ENCODE measurements around the gene CFAP210. TPM values are rescaled to one million over a fixed set of nuclear protein-coding genes. Genes with fewer than 3 reads are reported as not detected.

CFAP210 gene
- total RNA-seq, 3 donors from 2014 or later (not counting 1 experiment from before 2014, with no cell fraction given): 0.27 to 8.4 (median 1.5) TPM

DNA sequence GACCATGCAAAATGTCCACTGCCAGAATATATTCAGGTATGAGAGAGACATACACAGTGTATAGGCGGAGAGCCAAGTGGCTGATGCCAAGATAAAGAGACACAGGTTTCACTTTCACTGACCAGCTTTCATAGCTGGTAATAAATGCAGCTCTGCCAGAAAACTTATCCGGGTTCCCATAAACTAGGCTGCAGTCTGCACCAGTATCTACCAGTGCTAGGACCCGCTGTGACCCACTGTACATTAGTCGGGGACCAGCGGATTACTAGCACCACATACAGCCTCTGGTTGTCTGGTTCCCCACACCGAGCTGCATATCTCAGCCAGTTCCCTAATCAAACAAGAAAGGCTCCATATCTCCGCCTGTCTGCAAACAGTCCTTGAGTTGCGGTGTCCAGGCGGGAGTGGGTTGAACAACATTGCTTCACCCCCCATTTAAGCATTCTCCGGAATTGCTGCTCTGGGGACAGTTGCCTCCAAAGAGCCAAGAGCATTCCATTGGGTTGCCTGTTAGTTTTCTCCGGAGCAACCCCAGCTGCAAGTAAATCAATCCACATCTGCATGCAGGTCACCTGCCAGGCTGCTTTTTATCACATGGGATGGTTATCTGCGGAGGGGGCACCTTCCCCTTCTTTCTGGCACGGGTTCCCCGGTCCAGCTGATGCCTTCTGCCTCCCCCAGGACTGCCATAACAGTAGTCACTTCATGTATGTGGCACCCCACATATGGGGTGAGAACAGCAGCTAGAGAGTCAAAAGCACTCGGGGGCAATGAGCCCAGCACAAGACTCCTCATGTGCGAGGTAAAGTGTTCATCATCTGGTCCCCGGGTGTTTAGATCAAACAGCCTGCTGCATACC, 21.4 kb upstream of the CFAP210 start:
- Histone ChIP-seq H3K4me3 (ENCODE audit: low read length) (no peak overlapping the region), H3K27ac (ENCODE audit: low read length) (no peak overlapping the region), H3K9me3 (ENCODE audit: control insufficient read depth, insufficient read depth, low read length) (no peaks in the 10 kb centered on the region), H3K4me1 (ENCODE audit: control insufficient read depth, insufficient read depth, low read length) (no peaks in the 10 kb centered on the region), H3K27me3 (ENCODE audit: control insufficient read depth, insufficient read depth, low read length) (no peaks in the 10 kb centered on the region), H3K36me3 (ENCODE audit: control insufficient read depth, insufficient read depth, low read length) (no peaks in the 10 kb centered on the region)
- peak overlapping the region; percentile 42 for H3K4me3 Mint-ChIP-seq
- H3K27ac Mint-ChIP-seq: no peak overlapping the region
- no peaks in the 10 kb centered on the region for H3K27me3 Mint-ChIP-seq (ENCODE audit: low read depth in 2 of 2)
- DNase-seq (no peak), ATAC-seq (peak in 2 of 3 donors; percentile 17 to 48)
- intact Hi-C loops (cut with micrococcal nuclease): no loop called here
- H3K4me1 Mint-ChIP-seq: peaks cover 5 to 7% of the 10 kb centered on the region in 2 donors
- WGBS (ENCODE audit: insufficient coverage): 84% methylated on average over 17 of the region's 17 CpGs
- TF ChIP-seq, protein P1, sequence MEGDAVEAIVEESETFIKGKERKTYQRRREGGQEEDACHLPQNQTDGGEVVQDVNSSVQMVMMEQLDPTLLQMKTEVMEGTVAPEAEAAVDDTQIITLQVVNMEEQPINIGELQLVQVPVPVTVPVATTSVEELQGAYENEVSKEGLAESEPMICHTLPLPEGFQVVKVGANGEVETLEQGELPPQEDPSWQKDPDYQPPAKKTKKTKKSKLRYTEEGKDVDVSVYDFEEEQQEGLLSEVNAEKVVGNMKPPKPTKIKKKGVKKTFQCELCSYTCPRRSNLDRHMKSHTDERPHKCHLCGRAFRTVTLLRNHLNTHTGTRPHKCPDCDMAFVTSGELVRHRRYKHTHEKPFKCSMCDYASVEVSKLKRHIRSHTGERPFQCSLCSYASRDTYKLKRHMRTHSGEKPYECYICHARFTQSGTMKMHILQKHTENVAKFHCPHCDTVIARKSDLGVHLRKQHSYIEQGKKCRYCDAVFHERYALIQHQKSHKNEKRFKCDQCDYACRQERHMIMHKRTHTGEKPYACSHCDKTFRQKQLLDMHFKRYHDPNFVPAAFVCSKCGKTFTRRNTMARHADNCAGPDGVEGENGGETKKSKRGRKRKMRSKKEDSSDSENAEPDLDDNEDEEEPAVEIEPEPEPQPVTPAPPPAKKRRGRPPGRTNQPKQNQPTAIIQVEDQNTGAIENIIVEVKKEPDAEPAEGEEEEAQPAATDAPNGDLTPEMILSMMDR (IDR thresholded peaks at IDR 0.05): no peak
- H3K9me3 Mint-ChIP-seq: no peaks in the 10 kb centered on the region
- H3K36me3 Mint-ChIP-seq: no peaks in the 10 kb centered on the region

DNA sequence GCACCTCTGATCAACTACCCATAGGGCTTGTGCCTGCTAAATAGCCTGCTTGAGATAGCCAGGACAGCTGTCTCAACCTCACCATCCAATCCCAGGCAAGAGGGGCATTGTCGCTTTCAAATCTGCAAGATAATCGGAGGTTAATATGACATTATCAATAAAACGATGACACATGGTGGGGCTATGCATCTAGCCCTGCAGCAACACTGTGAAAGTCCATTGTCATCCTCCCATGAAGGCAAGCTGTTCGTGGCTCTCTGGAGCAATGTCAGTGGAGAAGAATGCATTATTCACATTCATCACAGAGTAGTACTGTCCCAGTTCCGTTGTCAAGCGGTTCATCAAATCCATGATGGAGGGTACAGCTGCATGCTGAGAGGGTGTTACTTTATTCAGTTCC, 20.5 kb upstream of the CFAP210 start:
- no peak overlapping the region for H3K4me3 Mint-ChIP-seq
- intact Hi-C loops (cut with micrococcal nuclease): no loop called here

DNA sequence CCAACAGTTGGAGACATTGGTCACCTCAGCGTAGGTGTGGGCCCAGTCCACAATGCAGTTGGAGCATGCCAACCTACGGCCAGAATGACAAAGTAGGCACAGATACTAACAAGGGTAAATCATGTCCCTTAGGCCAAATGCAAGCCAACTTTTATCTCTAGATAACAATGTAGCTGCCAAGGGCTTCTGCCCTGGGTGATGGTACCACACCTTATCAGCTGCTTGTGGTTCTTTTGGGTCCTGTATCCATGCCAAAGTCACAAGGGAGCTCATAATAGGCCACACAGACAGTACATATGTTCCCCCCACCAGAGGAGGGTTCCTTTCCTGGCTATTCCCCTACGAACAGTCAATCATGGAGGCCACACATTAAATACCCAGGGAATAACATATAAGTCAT, 19.1 kb upstream of the CFAP210 start:
- H3K9me3 Mint-ChIP-seq: no peaks in the 10 kb centered on the region
- H3K27me3 ChIP-seq (ENCODE audit: control insufficient read depth, insufficient read depth, low read length): no peaks in the 10 kb centered on the region
- H3K27me3 Mint-ChIP-seq (ENCODE audit: low read depth in 2 of 2): no peaks in the 10 kb centered on the region
- no peaks in the 10 kb centered on the region for H3K36me3 ChIP-seq (ENCODE audit: control insufficient read depth, insufficient read depth, low read length)
- TF ChIP-seq, protein P1 (IDR thresholded peaks at IDR 0.05): no peak
- H3K9me3 ChIP-seq (ENCODE audit: control insufficient read depth, insufficient read depth, low read length): no peaks in the 10 kb centered on the region
- DNase-seq (no peak), ATAC-seq (no peak)
- intact Hi-C loops (cut with micrococcal nuclease): no loop called here
- no peaks in the 10 kb centered on the region for H3K4me1 ChIP-seq (ENCODE audit: control insufficient read depth, insufficient read depth, low read length)
- 90% methylated on average over 3 of the region's 3 CpGs for WGBS (ENCODE audit: insufficient coverage)
- H3K27ac Mint-ChIP-seq: no peak overlapping the region
- H3K4me1 Mint-ChIP-seq: peaks cover 5 to 7% of the 10 kb centered on the region in 2 donors
- H3K36me3 Mint-ChIP-seq: no peaks in the 10 kb centered on the region
- no peak overlapping the region for H3K4me3 Mint-ChIP-seq
- no peak overlapping the region for H3K27ac ChIP-seq (ENCODE audit: low read length)
- no peak overlapping the region for H3K4me3 ChIP-seq (ENCODE audit: low read length)

More for the DNA sequence above, 20.5 kb upstream of the CFAP210 start:
- no peaks in the 10 kb centered on the region for H3K4me1 ChIP-seq (ENCODE audit: control insufficient read depth, insufficient read depth, low read length)
- no peaks in the 10 kb centered on the region for H3K27me3 ChIP-seq (ENCODE audit: control insufficient read depth, insufficient read depth, low read length)
- no peaks in the 10 kb centered on the region for H3K9me3 ChIP-seq (ENCODE audit: control insufficient read depth, insufficient read depth, low read length)
- no peaks in the 10 kb centered on the region for H3K36me3 Mint-ChIP-seq
- TF ChIP-seq, protein P1 (IDR thresholded peaks at IDR 0.05): no peak
- H3K9me3 Mint-ChIP-seq: no peaks in the 10 kb centered on the region
- no peak overlapping the region for H3K4me3 ChIP-seq (ENCODE audit: low read length)
- ATAC-seq (no peak), DNase-seq (no peak)
- 94% methylated on average over 6 of the region's 6 CpGs for WGBS (ENCODE audit: insufficient coverage)
- H3K27ac ChIP-seq (ENCODE audit: low read length): no peak overlapping the region
- no peaks in the 10 kb centered on the region for H3K36me3 ChIP-seq (ENCODE audit: control insufficient read depth, insufficient read depth, low read length)
- H3K4me1 Mint-ChIP-seq: peaks cover 5 to 7% of the 10 kb centered on the region in 2 donors
- H3K27ac Mint-ChIP-seq: no peak overlapping the region
- no peaks in the 10 kb centered on the region for H3K27me3 Mint-ChIP-seq (ENCODE audit: low read depth in 2 of 2)

Measured in natural killer cell (primary cell).